ENCODE results near the gene TBL1XR1. TPM values are rescaled to one million over a fixed set of nuclear protein-coding genes. Genes with fewer than 3 reads are reported as not detected.

Gene TBL1XR1
- total RNA-seq, 1 experiment from 2014 or later, result 175 TPM

DNA sequence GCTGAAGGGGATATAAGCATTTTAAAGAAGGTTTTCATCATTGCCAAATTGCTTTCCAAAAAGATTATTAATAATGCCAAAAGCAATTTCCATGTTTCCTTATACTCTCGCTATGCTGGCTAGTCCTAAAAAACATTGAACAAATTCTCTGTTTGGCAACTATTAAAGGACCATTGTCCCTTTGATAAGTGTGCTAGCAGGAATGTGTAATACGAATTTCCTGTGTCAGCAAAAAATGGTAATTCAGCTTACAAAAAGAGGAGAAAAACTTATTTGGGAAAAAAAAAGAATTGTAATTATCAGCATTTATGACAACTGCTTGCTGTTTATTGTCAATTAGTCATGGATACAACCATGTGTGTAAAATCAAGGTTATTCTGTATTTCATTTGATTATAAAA is 138.6 kb downstream of the TBL1XR1 start:
- no peak overlapping the region for H2BK12ac ChIP-seq (ENCODE audit: insufficient read length, low read depth, low read length)
- no peak overlapping the region for H2BK15ac ChIP-seq (ENCODE audit: low read depth, low read length)
- H3K23ac ChIP-seq (ENCODE audit: insufficient read length, low read depth, low read length), result no peak overlapping the region
- H3K56ac ChIP-seq (ENCODE audit: insufficient read length, low read depth, low read length), result no peak overlapping the region
- H3K14ac ChIP-seq (ENCODE audit: insufficient read depth, low read length), result no peak overlapping the region
- no peak overlapping the region for H2BK20ac ChIP-seq (ENCODE audit: low read depth, low read length, poor library complexity, severe bottlenecking)
- H3K79me2 ChIP-seq (ENCODE audit: insufficient read depth, low read length), result peaks cover 3% of the 10 kb centered on the region; the same call in 1 of the 2 replicates
- H3T11ph ChIP-seq (ENCODE audit: low read length), result no peak overlapping the region
- no peak overlapping the region for H3K4me2 ChIP-seq (ENCODE audit: insufficient read depth, insufficient read length, low read length)
- H2BK120ac ChIP-seq (ENCODE audit: low read depth, low read length, poor library complexity, severe bottlenecking), result no peak overlapping the region
- no peak overlapping the region for H3K4ac ChIP-seq (ENCODE audit: low read depth, low read length)
- no peak overlapping the region for H3K9ac ChIP-seq (ENCODE audit: extremely low read depth, insufficient read length, low read length)
- no peaks in the 10 kb centered on the region for H3K23me2 ChIP-seq (ENCODE audit: insufficient read length, low read depth, low read length, poor library complexity, severe bottlenecking)
- Mint-ChIP-seq H3K27me3 (ENCODE audit: low read depth) (no peaks in the 10 kb centered on the region), H3K4me1 (peaks cover 6 to 9% of the 10 kb centered on the region in 2 experiments; a peak in 3 of 4 replicates), H3K36me3 (ENCODE audit: insufficient read depth in 1 of 3, low read depth in 3 of 3) (peaks cover 0 to 4% (median 2%) of the 10 kb centered on the region in 3 experiments; a peak in 2 of 7 replicates), H3K9me3 (no peaks in the 10 kb centered on the region), H3K4me3 (no peak overlapping the region), H3K27ac (no peak overlapping the region)
- H3K27me3 ChIP-seq (ENCODE audit: insufficient read depth, low read length), result no peaks in the 10 kb centered on the region
- no peak overlapping the region for H2BK5ac ChIP-seq (ENCODE audit: insufficient read length, low read length)
- H4K5ac ChIP-seq (ENCODE audit: insufficient read length, low read depth, low read length), result no peak overlapping the region
- no peak for DNase-seq
- H3K18ac ChIP-seq (ENCODE audit: insufficient read length, low read depth, low read length), result no peak overlapping the region
- no peak overlapping the region for H2AK5ac ChIP-seq (ENCODE audit: insufficient read length, low read length)
- no peak overlapping the region for H4K91ac ChIP-seq (ENCODE audit: insufficient read length, low read depth, low read length)
- no peaks in the 10 kb centered on the region; the same call in 1 of the 2 replicates for H3K4me1 ChIP-seq (ENCODE audit: insufficient read depth, low read length)
- H3K79me1 ChIP-seq (ENCODE audit: insufficient read depth, low read depth, low read length, poor library complexity, severe bottlenecking), result no peaks in the 10 kb centered on the region
- TF ChIP-seq, protein P1, sequence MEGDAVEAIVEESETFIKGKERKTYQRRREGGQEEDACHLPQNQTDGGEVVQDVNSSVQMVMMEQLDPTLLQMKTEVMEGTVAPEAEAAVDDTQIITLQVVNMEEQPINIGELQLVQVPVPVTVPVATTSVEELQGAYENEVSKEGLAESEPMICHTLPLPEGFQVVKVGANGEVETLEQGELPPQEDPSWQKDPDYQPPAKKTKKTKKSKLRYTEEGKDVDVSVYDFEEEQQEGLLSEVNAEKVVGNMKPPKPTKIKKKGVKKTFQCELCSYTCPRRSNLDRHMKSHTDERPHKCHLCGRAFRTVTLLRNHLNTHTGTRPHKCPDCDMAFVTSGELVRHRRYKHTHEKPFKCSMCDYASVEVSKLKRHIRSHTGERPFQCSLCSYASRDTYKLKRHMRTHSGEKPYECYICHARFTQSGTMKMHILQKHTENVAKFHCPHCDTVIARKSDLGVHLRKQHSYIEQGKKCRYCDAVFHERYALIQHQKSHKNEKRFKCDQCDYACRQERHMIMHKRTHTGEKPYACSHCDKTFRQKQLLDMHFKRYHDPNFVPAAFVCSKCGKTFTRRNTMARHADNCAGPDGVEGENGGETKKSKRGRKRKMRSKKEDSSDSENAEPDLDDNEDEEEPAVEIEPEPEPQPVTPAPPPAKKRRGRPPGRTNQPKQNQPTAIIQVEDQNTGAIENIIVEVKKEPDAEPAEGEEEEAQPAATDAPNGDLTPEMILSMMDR (conservative IDR thresholded peaks at IDR 0.05), result no peak
- H4K8ac ChIP-seq (replicated peaks; ENCODE audit: insufficient read length, low read depth, low read length), result no peak overlapping the region
- no peak overlapping the region for H2AFZ ChIP-seq (ENCODE audit: low read length)
- no peaks in the 10 kb centered on the region for H3K9me3 ChIP-seq (ENCODE audit: control insufficient read depth, low read depth, low read length)
- WGBS (ENCODE audit: extremely low coverage, insufficient read length, low lambda C conversion rate), result no CpG with 5 or more reads among the region's 2 CpGs
- H4K20me1 ChIP-seq (ENCODE audit: control insufficient read depth, insufficient read depth, insufficient read length), result no peaks in the 10 kb centered on the region
- no peak overlapping the region for H3K27ac ChIP-seq (ENCODE audit: insufficient read length, low read depth, low read length)

Data from H9 (cell line).